ENCODE measurements around the gene ANKRD53.

DNA sequence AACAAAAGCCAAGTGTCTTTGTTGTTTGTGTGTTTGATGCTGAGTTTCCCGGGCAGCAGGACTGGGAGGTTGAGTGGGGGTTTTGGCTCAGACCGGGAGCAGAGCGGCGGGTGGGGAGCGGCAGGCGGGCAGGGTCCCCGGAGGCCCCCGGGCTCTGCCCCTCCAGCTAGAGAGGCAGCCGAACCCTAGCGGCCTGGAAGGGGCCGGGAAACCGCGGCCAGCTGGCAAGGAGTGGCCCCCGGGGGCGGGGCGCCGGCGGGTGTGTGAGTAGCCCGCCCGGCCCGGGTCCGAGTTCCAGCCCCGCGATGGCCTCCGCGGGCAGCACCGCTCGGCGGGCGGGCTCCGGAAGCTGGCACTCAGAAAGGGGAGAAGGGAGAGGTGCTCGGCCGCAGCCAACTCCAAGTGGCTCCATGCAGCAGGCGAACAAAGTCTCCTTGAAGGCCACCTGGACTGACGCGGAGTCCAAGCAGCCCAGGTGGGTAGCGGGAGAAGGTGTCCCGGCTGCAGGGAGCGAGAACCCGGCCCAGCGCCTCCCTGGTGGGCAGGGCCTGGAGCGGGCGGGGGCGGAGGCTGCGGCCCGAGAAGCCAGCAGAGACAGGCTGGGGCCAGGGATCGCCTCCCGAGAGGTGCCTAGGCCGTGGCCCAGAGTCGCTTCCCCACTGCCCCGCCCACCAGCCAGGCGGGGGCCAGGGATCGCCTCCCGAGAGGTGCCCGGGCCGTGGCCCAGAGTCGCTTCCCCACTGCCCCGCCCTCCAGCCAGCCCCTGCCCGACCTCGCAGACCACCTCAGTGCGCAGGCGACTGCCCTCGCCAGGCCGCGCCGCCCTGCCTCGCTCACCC lies at the start of gene ANKRD53:
- TF ChIP-seq, protein P1, sequence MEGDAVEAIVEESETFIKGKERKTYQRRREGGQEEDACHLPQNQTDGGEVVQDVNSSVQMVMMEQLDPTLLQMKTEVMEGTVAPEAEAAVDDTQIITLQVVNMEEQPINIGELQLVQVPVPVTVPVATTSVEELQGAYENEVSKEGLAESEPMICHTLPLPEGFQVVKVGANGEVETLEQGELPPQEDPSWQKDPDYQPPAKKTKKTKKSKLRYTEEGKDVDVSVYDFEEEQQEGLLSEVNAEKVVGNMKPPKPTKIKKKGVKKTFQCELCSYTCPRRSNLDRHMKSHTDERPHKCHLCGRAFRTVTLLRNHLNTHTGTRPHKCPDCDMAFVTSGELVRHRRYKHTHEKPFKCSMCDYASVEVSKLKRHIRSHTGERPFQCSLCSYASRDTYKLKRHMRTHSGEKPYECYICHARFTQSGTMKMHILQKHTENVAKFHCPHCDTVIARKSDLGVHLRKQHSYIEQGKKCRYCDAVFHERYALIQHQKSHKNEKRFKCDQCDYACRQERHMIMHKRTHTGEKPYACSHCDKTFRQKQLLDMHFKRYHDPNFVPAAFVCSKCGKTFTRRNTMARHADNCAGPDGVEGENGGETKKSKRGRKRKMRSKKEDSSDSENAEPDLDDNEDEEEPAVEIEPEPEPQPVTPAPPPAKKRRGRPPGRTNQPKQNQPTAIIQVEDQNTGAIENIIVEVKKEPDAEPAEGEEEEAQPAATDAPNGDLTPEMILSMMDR (conservative IDR thresholded peaks at IDR 0.05 in 1 of 2, IDR thresholded peaks at IDR 0.05 in 1 of 2; ENCODE audit: extremely low read depth in 1 of 2, insufficient read depth in 1 of 2, low read depth in 1 of 2, low read length in 2 of 2): no peak
- no peak for TF ChIP-seq EZH2 (IDR thresholded peaks at IDR 0.05; ENCODE audit: borderline replicate concordance, low read length)

All from mammary epithelial cell (primary cell).